ENCODE data around the gene PACSIN2. TPM values are rescaled to one million over a fixed set of nuclear protein-coding genes. Genes with fewer than 3 reads are reported as not detected.
A peak's percentile ranks its signal among the peaks of the same experiment; 100 is the strongest.

PACSIN2 gene
- total and polyA plus RNA-seq, 7 donors = 44.2 to 126 (median 52.3) TPM

DNA sequence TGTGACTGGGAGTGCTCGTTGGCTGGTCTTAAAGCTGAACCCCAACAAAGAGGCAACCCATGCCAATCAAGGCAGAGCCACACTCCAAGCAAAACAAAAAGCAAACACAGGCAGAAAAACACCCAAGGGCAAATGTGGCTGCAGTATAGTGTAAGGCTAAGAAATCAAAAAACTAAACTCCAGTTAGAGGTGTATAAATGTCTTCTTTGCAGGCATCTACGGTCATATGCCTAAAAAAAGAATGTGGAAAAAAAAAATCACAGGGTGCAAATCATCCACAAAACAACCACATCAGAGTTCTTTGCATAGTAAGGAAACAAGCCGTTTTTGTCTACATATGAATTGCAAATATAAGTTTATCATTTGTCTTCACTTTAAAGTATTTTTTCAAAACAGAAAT lies 185.6 kb downstream of the PACSIN2 start:
- no peak for DNase-seq
- TF ChIP-seq POLR2AphosphoS5 (IDR thresholded peaks at IDR 0.05) (no peak), CTCF (IDR thresholded peaks at IDR 0.05) (no peak), EP300 (IDR thresholded peaks at IDR 0.05) (no peak), POLR2A (IDR thresholded peaks at IDR 0.05) (no peak)
- H3K27me3 ChIP-seq = no peaks in the 10 kb centered on the region
- intact Hi-C loops (cut with DNase I) = no loop called here
- no peak overlapping the region for H3K27ac ChIP-seq
- H3K4me3 ChIP-seq = no peak overlapping the region
- 50 to 85% methylated on average over 3 of the region's 3 CpGs for WGBS, 2 donors
- H3K9me3 ChIP-seq = no peaks in the 10 kb centered on the region
- no peaks in the 10 kb centered on the region for H3K4me1 ChIP-seq
- peaks cover 16 to 100% (median 63%) of the 10 kb centered on the region in 4 donors for H3K36me3 ChIP-seq

- intact Hi-C loops (cut with DNase I) = no loop called here
- DNase-seq = no peak
- H3K27me3 ChIP-seq = no peaks in the 10 kb centered on the region
- H3K9me3 ChIP-seq = no peaks in the 10 kb centered on the region
- no peak overlapping the region for H3K4me3 ChIP-seq
- 81 to 91% methylated on average over 3 of the region's 3 CpGs for WGBS, 2 donors
- H3K36me3 ChIP-seq = peaks cover 13 to 93% (median 51%) of the 10 kb centered on the region in 4 donors
- TF ChIP-seq EP300 (IDR thresholded peaks at IDR 0.05) (no peak), POLR2AphosphoS5 (IDR thresholded peaks at IDR 0.05) (no peak), POLR2A (IDR thresholded peaks at IDR 0.05) (no peak), CTCF (IDR thresholded peaks at IDR 0.05) (no peak)
- H3K4me1 ChIP-seq = no peaks in the 10 kb centered on the region
- no peak overlapping the region for H3K27ac ChIP-seq
Measured at GRCh38 chr22:42825796-42826195, 189.2 kb downstream of the PACSIN2 start.

DNA sequence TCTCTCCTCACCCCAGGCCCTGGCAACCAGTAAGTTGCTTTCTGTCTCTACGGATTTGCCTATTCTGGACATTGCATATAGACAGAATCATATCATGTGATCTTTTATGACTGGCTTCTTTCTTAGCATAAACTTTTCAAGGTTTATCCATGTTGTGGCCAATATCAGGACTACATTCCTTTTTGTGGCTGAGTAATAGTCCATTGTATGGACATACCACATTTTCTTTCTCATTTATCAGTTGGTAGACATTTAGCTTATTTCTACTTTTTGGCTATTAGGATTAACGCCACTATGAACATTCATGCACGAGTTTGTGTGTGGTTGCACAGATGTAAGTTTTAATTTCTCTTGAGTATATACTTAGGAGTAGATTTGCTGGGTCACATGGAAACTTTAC lies 193.6 kb downstream of the PACSIN2 start:
- WGBS, 2 donors = 96 to 97% methylated on average over 3 of the region's 3 CpGs
- Histone ChIP-seq H3K27me3 (no peaks in the 10 kb centered on the region), H3K27ac (no peak overlapping the region), H3K36me3 (peaks cover 8 to 60% (median 23%) of the 10 kb centered on the region in 4 donors), H3K9me3 (no peaks in the 10 kb centered on the region), H3K4me1 (peaks cover 0 to 12% (median 7%) of the 10 kb centered on the region in 4 donors), H3K4me3 (no peak overlapping the region)
- intact Hi-C loops (cut with DNase I) = no loop called here
- DNase-seq = no peak
- TF ChIP-seq CTCF (IDR thresholded peaks at IDR 0.05) (no peak), POLR2AphosphoS5 (IDR thresholded peaks at IDR 0.05) (no peak), POLR2A (IDR thresholded peaks at IDR 0.05) (no peak)

GRCh38 chr22:42820045-42820763 lies 194.7 kb downstream of the PACSIN2 start:
- Histone ChIP-seq H3K4me1 (peaks cover 0 to 12% (median 7%) of the 10 kb centered on the region in 4 donors), H3K9me3 (no peaks in the 10 kb centered on the region), H3K27me3 (no peaks in the 10 kb centered on the region), H3K27ac (peak overlapping the region in 1 of 4 donors; percentile 5), H3K36me3 (peaks cover 5 to 58% (median 16%) of the 10 kb centered on the region in 4 donors), H3K4me3 (no peak overlapping the region)
- 60 to 65% methylated on average over 9 of the region's 9 CpGs for WGBS, 2 donors
- intact Hi-C loops (cut with DNase I) = no loop called here
- no peak for DNase-seq
- TF ChIP-seq CTCF (IDR thresholded peaks at IDR 0.05) (peak in 2 of 4 experiments; percentile 44 to 60), POLR2AphosphoS5 (IDR thresholded peaks at IDR 0.05) (no peak)

Other genes with a start within 250 kb of the PACSIN2 start
- 10 to 100 TPM; 35.7 to 45.3 (median 40.5) TPM for gene ARFGAP3, start 157.9 kb downstream of the PACSIN2 start, total RNA-seq
- 10 to 100 TPM; 23.4 to 28.4 (median 27.1) TPM for gene ARFGAP3, start 157.9 kb downstream of the PACSIN2 start, polyA plus RNA-seq
- 1 to 10 TPM; 4.3 to 6.4 (median 5.5) TPM for gene TTLL1, start 74.2 kb upstream of the PACSIN2 start, total RNA-seq
- 1 to 10 TPM; 2.4 to 3.7 (median 3.0) TPM for gene TTLL1, start 74.2 kb upstream of the PACSIN2 start, polyA plus RNA-seq
- gene BIK, start 95.6 kb upstream of the PACSIN2 start, total RNA-seq = not detected
- 10 to 100 TPM; 29.6 to 39.1 (median 35.4) TPM for gene BIK, start 95.6 kb upstream of the PACSIN2 start, polyA plus RNA-seq
- 10 to 100 TPM; 15.3 to 20.8 (median 17.9) TPM for gene MCAT, start 128.2 kb upstream of the PACSIN2 start, total RNA-seq
- gene MCAT, start 128.2 kb upstream of the PACSIN2 start, polyA plus RNA-seq = 10 to 100 TPM; 10.2 to 23.4 (median 14.3) TPM
- gene TSPO, start 136.4 kb upstream of the PACSIN2 start, total RNA-seq = 100 to 1,000 TPM; 126 to 219 (median 157) TPM
- gene TSPO, start 136.4 kb upstream of the PACSIN2 start, polyA plus RNA-seq = 100 to 1,000 TPM; 395 to 513 (median 443) TPM
- gene TTLL12, start 172.0 kb upstream of the PACSIN2 start, total RNA-seq = 10 to 100 TPM; 13.2 to 21.3 (median 16.2) TPM
- gene TTLL12, start 172.0 kb upstream of the PACSIN2 start, polyA plus RNA-seq = 100 to 1,000 TPM in 1 of 3 donors, 10 to 100 TPM in 2; 83.5 to 127 (median 99.0) TPM

All from sigmoid colon (tissue), 7 donors.